Activated CD8-positive, alpha-beta memory T cell treated with anti-CD3 and anti-CD28 coated beads, Interleukin-2, amount 50 U/mL, for 1 hour (primary cell): ENCODE results near the gene CCNB2.
"Not testable (repeated sequence)": the region's sequence is repeated elsewhere in the genome, so short reads cannot be mapped to it uniquely, and the experiment has no call there.

Experiments used
- DNase-seq: peaks from one replicate; pipeline ENCODE4 v3.0.0-alpha.2; 2020; ENCODE audit errors: extremely low read depth

Gene CCNB2

GRCh38 chr15:59104912-59105732 is at the start of gene CCNB2:
Gene CCNB2 (plus strand): TSS chr15:59105146. CDS start chr15:59105269, 123 bp downstream.
- DNase-seq: peak; percentile 53

- DNase-seq: no peak
These were observed 45.8 kb upstream of the CCNB2 start for GRCh38 chr15:59059076-59059597.

DNA sequence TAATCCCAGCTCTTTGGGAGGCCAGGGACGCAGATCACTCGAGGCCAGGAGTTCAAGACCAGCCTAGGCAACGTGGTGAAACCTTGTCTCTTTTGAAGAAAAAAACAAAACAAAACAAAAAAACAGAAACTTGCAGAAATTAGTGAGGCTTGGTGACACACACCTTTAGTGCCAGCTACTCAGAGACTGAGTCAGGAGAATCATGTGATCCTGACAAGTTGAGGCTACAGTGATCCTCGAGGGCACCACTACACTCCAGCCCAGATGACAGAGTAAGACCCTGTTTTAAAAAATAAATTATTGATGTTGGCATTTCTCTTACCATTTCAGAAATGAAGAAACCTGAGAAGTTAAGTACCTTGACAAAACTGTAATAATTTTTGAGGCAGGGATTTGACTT is 44.6 kb upstream of the CCNB2 start:
- no peak for DNase-seq

- no peak for DNase-seq
These were observed 41.9 kb upstream of the CCNB2 start for GRCh38 chr15:59063042-59063441.

- no peak for DNase-seq
These were observed 35.5 kb upstream of the CCNB2 start for GRCh38 chr15:59069430-59069829.

DNA sequence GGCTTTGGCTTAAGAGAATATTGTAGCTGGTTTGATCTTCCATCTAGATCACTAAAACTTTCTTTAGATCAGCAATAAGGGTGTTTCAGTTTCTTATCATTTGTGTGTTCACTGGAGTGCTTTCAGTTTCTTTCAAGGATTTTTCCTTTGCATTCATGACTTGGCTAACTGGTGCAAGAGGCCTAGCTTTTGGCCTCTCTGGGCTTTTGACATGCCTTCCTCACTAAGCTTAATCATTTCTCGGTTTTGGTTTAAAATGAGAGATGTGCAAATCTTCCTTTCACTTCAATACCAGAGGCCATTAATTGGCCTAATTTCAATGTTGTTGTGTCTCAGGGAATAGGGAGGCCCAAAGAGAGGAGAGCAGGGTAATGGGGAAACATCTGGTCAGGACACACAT is 30.3 kb upstream of the CCNB2 start:
- no peak for DNase-seq

GRCh38 chr15:59087731-59088130 is 17.2 kb upstream of the CCNB2 start:
- no peak for DNase-seq

GRCh38 chr15:59094077-59094476 is 10.9 kb upstream of the CCNB2 start:
- DNase-seq: no peak

- DNase-seq: no peak
These were observed 8.5 kb upstream of the CCNB2 start for GRCh38 chr15:59096429-59096828.

GRCh38 chr15:59099162-59099685 is 5.7 kb upstream of the CCNB2 start:
- no peak for DNase-seq

DNA sequence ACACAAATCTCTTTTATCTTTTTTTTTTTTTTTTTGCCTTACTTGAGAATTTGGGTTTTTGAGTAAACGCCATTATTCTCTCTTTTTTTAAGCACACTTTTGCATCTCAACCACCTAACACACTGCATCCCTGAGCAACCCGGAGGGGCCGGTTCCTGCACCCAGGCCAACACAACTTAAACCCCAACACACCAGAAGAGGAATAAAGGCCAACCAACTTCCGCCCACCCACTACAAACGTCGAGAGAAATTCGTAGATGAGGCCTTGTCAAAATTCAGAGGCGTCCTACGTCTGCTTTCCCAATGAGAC is 389 bp upstream of the CCNB2 start:
- no peak for DNase-seq

GRCh38 chr15:59105854-59106253 is 908 bp downstream of the CCNB2 start:
- no peak for DNase-seq

DNA sequence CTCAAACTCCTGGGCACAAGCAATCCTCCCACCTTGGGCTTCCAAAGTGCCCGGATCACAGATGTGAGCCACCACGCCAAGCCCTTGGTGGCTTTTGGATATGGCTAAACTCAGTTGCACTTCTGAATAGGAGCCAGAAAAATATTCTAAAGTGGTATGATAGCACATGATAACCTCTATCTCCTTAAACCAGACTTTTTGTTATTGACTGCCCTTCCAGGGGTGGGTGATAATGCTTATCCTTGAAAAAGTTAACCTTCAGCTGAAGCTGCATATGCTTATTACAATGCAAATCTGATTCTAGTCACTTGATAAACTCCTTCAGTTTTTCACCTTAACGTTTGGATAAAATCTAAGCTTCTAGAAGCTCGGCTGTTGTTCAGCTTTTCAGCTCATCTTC is 6.3 kb downstream of the CCNB2 start:
- DNase-seq: no peak

- no peak for DNase-seq
These were observed 10.1 kb downstream of the CCNB2 start for GRCh38 chr15:59115047-59115446.

GRCh38 chr15:59116141-59116540 is 11.2 kb downstream of the CCNB2 start:
- no peak for DNase-seq

DNA sequence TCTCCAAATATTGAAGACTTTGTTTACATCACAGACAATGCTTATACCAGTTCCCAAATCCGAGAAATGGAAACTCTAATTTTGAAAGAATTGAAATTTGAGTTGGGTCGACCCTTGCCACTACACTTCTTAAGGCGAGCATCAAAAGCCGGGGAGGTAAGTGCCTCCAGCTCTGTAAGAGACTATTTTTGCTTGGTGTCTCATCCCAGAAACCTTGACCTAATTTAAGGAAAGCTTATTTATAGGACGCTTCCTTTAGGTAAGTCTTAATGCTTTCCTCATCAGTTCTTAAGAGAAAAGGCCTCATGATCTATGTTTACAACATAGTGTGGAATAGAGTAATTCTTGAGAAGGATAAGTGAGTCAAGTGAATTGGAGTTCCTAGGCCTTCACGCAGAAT is 11.8 kb downstream of the CCNB2 start:
- no peak for DNase-seq

DNA sequence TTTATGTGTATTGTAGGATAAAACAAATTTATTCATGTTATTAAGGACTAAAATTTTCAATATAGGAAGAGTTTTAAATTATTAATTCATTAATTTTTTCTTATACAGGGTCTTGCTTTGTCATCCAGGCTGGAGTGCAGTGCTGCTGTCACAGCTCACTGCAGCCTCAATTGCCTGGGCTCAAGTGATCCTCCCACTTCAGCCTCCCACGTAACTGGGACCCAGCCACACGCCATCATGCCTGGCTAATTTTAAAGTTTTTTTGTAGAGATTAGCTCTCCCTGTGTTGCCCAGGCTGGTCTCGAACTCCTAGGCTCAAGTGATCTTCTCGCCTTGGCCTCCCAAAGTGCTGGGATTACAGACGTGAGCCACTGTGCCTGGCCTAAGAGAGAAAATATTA is 14.7 kb downstream of the CCNB2 start:
- no peak for DNase-seq

DNA sequence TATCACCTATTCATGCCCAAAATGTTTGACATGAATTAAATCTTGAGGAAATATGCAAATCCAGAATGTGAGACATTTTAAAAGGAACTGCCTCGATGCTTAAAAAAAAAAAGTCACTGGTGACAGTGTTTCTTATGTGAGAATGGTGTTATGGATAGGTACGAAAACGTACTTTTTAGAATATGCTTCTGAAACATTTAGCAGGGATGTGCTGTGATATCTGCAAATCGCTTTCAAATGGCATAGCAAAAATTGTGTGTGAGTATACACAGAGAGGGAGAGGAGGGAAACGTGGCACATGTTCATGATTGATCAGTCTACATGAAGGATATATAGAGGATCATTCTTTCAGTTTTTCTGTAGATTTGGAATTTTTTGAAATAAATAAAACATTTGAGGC is 16.0 kb downstream of the CCNB2 start:
- no peak for DNase-seq

DNA sequence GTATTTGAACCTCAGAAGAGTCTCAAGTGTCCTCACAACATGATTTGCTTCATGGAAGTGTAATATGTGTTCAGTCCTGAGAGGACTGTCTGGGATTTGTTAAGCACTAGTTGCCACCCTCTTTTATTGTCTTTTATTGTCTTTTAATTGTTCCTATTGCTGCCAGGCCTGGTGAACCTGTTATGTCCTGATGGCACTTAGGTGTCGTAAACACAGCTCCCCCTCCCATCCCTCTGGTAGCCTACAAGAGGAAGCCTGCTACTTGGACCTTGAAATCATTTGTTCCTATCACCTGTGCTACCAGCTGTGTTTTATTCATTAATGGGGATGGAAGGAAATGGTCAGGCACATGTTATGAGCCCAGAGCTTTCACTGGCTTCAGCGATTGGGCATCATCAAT is 19.3 kb downstream of the CCNB2 start:
- no peak for DNase-seq

DNA sequence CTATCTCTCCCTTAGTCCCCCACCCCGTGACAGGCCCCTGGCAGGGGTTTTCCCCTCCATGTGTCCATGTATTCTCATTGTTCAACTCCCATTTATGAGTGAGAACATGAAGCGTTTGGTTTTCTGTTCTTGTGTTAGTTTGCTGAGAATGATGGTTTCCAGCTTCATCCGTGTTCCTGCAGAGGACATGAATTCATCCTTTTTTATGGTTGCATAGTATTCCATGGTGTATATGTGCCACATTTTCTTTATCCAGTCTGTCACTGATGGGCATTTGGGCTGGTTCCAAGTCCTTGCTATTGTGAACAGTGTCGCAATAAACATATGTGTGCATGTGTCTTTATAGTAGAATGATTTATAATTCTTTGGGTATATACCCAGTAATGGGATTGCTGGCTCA is 20.7 kb downstream of the CCNB2 start:
- not testable (repeated sequence) for DNase-seq

- DNase-seq: not testable (repeated sequence)
These were observed 22.3 kb downstream of the CCNB2 start for GRCh38 chr15:59127255-59127654.

GRCh38 chr15:59131456-59131855 is 26.5 kb downstream of the CCNB2 start:
- no peak for DNase-seq

DNA sequence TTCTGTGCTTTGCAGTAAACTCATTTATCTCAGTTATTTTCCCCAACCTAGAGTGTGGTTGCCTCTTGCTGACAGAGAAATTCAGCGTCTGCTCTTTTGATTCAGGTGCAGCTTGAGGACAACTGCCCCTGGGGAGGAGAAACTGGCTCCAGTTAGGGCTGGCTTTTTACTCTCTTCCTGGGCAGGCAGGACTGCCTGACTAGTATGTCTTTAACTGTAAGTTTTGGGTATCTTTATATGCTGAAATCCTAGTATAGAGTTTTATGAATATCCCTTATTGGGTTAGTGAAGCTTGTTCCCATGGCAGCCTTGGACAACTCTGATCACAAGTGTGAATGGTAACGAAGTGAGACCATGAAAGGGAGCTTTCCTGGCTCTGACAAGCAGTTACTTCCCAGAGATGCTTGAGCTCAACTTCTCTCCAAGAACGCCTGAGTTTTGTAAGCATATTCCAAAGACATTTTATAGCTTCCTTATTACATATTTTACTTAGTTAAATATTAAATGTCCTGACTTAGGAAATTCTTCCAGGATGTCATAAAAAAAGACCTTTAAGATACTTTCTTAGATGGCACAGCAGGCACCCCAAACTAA is 27.1 kb downstream of the CCNB2 start:
- DNase-seq: no peak
